Activated CD4-positive, alpha-beta T cell treated with anti-CD3 and anti-CD28 coated beads, Interleukin-2, amount 50 U/mL, for 48 hours (primary cell): Measurements from ENCODE around the gene COL4A1.

Experiments used
- DNase-seq, 2 experiments: peaks; one replicate each; pipeline ENCODE4 v3.0.0-alpha.2; 2020

Gene COL4A1

GRCh38 chr13:110307767-110308655 is 1.1 kb upstream of the COL4A1 start:
- no peak for DNase-seq

GRCh38 chr13:110306340-110306959 is 507 bp downstream of the COL4A1 start:
- DNase-seq, result no peak

- DNase-seq, result no peak
These were observed 1.0 kb downstream of the COL4A1 start for GRCh38 chr13:110305949-110306339.

GRCh38 chr13:110305544-110305943 is 1.4 kb downstream of the COL4A1 start:
- DNase-seq, result no peak

- no peak for DNase-seq
These were observed 2.0 kb downstream of the COL4A1 start for GRCh38 chr13:110305001-110305400.

- no peak for DNase-seq
These were observed 2.7 kb downstream of the COL4A1 start for GRCh38 chr13:110304256-110304655.

- no peak for DNase-seq
These were observed 3.3 kb downstream of the COL4A1 start for GRCh38 chr13:110303644-110304043.

GRCh38 chr13:110302997-110303396 is 4.0 kb downstream of the COL4A1 start:
- no peak for DNase-seq

- no peak for DNase-seq
These were observed 5.1 kb downstream of the COL4A1 start for GRCh38 chr13:110301606-110302553.

GRCh38 chr13:110301083-110301482 is 5.9 kb downstream of the COL4A1 start:
- DNase-seq, result no peak

GRCh38 chr13:110300090-110300815 is 6.7 kb downstream of the COL4A1 start:
- no peak for DNase-seq

GRCh38 chr13:110299283-110299840 is 7.6 kb downstream of the COL4A1 start:
- DNase-seq, result no peak

- peak; percentile 40 to 50 for DNase-seq
These were observed 8.3 kb downstream of the COL4A1 start for GRCh38 chr13:110298505-110299282.

GRCh38 chr13:110297766-110298504 is 9.0 kb downstream of the COL4A1 start:
- DNase-seq, result no peak

- no peak for DNase-seq
These were observed 9.9 kb downstream of the COL4A1 start for GRCh38 chr13:110297011-110297410.

- DNase-seq, result no peak
These were observed 12.3 kb downstream of the COL4A1 start for GRCh38 chr13:110294622-110295021.

GRCh38 chr13:110294146-110294545 is 12.8 kb downstream of the COL4A1 start:
- no peak for DNase-seq

GRCh38 chr13:110293649-110294048 is 13.3 kb downstream of the COL4A1 start:
- DNase-seq, result no peak

- no peak for DNase-seq
These were observed 13.9 kb downstream of the COL4A1 start for GRCh38 chr13:110293037-110293436.

- DNase-seq, result no peak
These were observed 15.7 kb downstream of the COL4A1 start for GRCh38 chr13:110291286-110291685.

GRCh38 chr13:110290826-110291225 is 16.1 kb downstream of the COL4A1 start:
- no peak for DNase-seq
